H9 (cell line): ENCODE measurements around the gene FXYD1. TPM values are rescaled to one million over a fixed set of nuclear protein-coding genes. Genes with fewer than 3 reads are reported as not detected.

Experiments used
- DNase-seq: peaks from one replicate; pipeline ENCODE4 v3.0.0-alpha.2; 2017
- H2AFZ ChIP-seq: one replicate; pipeline ENCODE4 v1.6.1; 2013; ENCODE audit warnings: mild to moderate bottlenecking, low read length, control low read depth, moderate library complexity
- H2AK5ac ChIP-seq: 2 replicates; pipeline ENCODE4 v1.6.1; 2013; ENCODE audit warnings: low read length, control low read depth, mixed read lengths; ENCODE audit not compliant: insufficient read length
- H2BK120ac ChIP-seq: one replicate; pipeline ENCODE4 v1.6.1; 2013; ENCODE audit warnings: low read depth, mild to moderate bottlenecking, low read length, control low read depth, inconsistent platforms; ENCODE audit not compliant: poor library complexity, severe bottlenecking
- H2BK12ac ChIP-seq: 2 replicates; pipeline ENCODE4 v1.6.1; 2013; ENCODE audit warnings: low read length, control low read depth, mixed read lengths, low read depth; ENCODE audit not compliant: insufficient read length
- H2BK15ac ChIP-seq: 2 replicates; pipeline ENCODE4 v1.6.1; 2013; ENCODE audit warnings: low read depth, low read length, control low read depth
- H2BK20ac ChIP-seq: one replicate; pipeline ENCODE4 v1.6.1; 2013; ENCODE audit warnings: low read depth, mild to moderate bottlenecking, low read length, control low read depth, inconsistent platforms; ENCODE audit not compliant: poor library complexity, severe bottlenecking
- H2BK5ac ChIP-seq: 2 replicates; pipeline ENCODE4 v1.6.1; 2013; ENCODE audit warnings: low read length, control low read depth, mixed read lengths; ENCODE audit not compliant: insufficient read length
- H3K14ac ChIP-seq: 2 replicates; pipeline ENCODE4 v1.6.1; 2013; ENCODE audit warnings: low read length, control low read depth; ENCODE audit not compliant: insufficient read depth
- H3K18ac ChIP-seq: 2 replicates; pipeline ENCODE4 v1.6.1; 2013; ENCODE audit warnings: low read depth, mild to moderate bottlenecking, mixed read lengths, low read length, control low read depth; ENCODE audit not compliant: insufficient read length
- H3K23ac ChIP-seq: 2 replicates; pipeline ENCODE4 v1.6.1; 2013; ENCODE audit warnings: low read length, control low read depth, mixed read lengths, low read depth; ENCODE audit not compliant: insufficient read length
- H3K23me2 ChIP-seq: 2 replicates; pipeline ENCODE4 v1.6.1; 2013; ENCODE audit warnings: low read depth, mild to moderate bottlenecking, mixed read lengths, low read length, control low read depth; ENCODE audit not compliant: insufficient read length, poor library complexity, severe bottlenecking
- H3K27ac ChIP-seq: 2 replicates; pipeline ENCODE4 v1.5.1; 2013; ENCODE audit warnings: low read length, control low read depth, mixed read lengths, low read depth; ENCODE audit not compliant: insufficient read length
- H3K27me3 ChIP-seq: 2 replicates; pipeline ENCODE4 v1.6.1; 2013; ENCODE audit warnings: low read length, control low read depth, inconsistent platforms; ENCODE audit not compliant: insufficient read depth
- H3K4ac ChIP-seq: 2 replicates; pipeline ENCODE4 v1.6.1; 2013; ENCODE audit warnings: low read depth, mild to moderate bottlenecking, control low read depth, inconsistent platforms, low read length, moderate library complexity
- H3K4me1 ChIP-seq: 2 replicates; pipeline ENCODE4 v1.6.1; 2013; ENCODE audit warnings: low read length, control low read depth, inconsistent platforms; ENCODE audit not compliant: insufficient read depth
- H3K4me2 ChIP-seq: 2 replicates; pipeline ENCODE4 v1.6.1; 2013; ENCODE audit warnings: low read length, control low read depth, mixed read lengths; ENCODE audit not compliant: insufficient read length, insufficient read depth
- H3K56ac ChIP-seq: 2 replicates; pipeline ENCODE4 v1.6.1; 2013; ENCODE audit warnings: low read depth, mild to moderate bottlenecking, mixed read lengths, low read length, control low read depth; ENCODE audit not compliant: insufficient read length
- H3K79me1 ChIP-seq: 2 replicates; pipeline ENCODE4 v1.6.1; 2013; ENCODE audit warnings: low read depth, mild to moderate bottlenecking, moderate library complexity, low read length, control low read depth, inconsistent platforms; ENCODE audit not compliant: insufficient read depth, poor library complexity, severe bottlenecking
- H3K79me2 ChIP-seq: 2 replicates; pipeline ENCODE4 v1.6.1; 2013; ENCODE audit warnings: low read length, control low read depth, inconsistent platforms; ENCODE audit not compliant: insufficient read depth
- H3K9ac ChIP-seq: 2 replicates; pipeline ENCODE4 v1.6.1; 2013; ENCODE audit warnings: low read length, control low read depth, mixed read lengths; ENCODE audit not compliant: insufficient read length; ENCODE audit errors: extremely low read depth
- H3K9me3 ChIP-seq: one replicate; pipeline ENCODE4 v1.6.1; 2013; ENCODE audit warnings: low read depth, low read length, inconsistent platforms; ENCODE audit not compliant: control insufficient read depth
- H3T11ph ChIP-seq: one replicate; pipeline ENCODE4 v1.6.1; 2013; ENCODE audit warnings: mild to moderate bottlenecking, low read length, control low read depth, inconsistent platforms
- H4K20me1 ChIP-seq: one replicate; pipeline ENCODE4 v1.6.1; 2013; ENCODE audit not compliant: control insufficient read depth, insufficient read length, insufficient read depth
- H4K5ac ChIP-seq: 2 replicates; pipeline ENCODE4 v1.6.1; 2013; ENCODE audit warnings: low read depth, mild to moderate bottlenecking, mixed read lengths, low read length, control low read depth; ENCODE audit not compliant: insufficient read length
- H4K8ac ChIP-seq: replicated peaks from 2 replicates; pipeline ENCODE4 v1.6.1; 2013; ENCODE audit warnings: low read length, control low read depth, mixed read lengths, low read depth; ENCODE audit not compliant: insufficient read length
- H4K91ac ChIP-seq: 2 replicates; pipeline ENCODE4 v1.6.1; 2013; ENCODE audit warnings: low read depth, mild to moderate bottlenecking, moderate library complexity, mixed read lengths, low read length, control low read depth; ENCODE audit not compliant: insufficient read length
- H3K27ac Mint-ChIP-seq, 3 experiments: 2 replicates in 2 of 3; 3 replicates in 1 of 3; pipeline ENCODE4 v1.8.0; 2020 to 2021; ENCODE audit warnings: mixed read lengths in 3 of 3, mild to moderate bottlenecking in 1 of 3, moderate library complexity in 1 of 3
- H3K27me3 Mint-ChIP-seq: 2 replicates; pipeline ENCODE4 v1.8.0; 2021; ENCODE audit warnings: low read depth, mild to moderate bottlenecking, moderate library complexity, mixed read lengths
- H3K36me3 Mint-ChIP-seq, 3 experiments: 2 replicates in 2 of 3; 3 replicates in 1 of 3; pipeline ENCODE4 v1.8.0; 2020 to 2021; ENCODE audit warnings: low read depth in 3 of 3, mixed read lengths in 3 of 3; ENCODE audit not compliant: insufficient read depth in 1 of 3
- H3K4me1 Mint-ChIP-seq, 2 experiments: 2 replicates each; pipeline ENCODE4 v1.8.0; 2020; ENCODE audit warnings: mixed read lengths in 2 of 2
- H3K4me3 Mint-ChIP-seq, 2 experiments: 2 replicates in 1 of 2; 3 replicates in 1 of 2; pipeline ENCODE4 v1.8.0; 2020 to 2021; ENCODE audit warnings: mild to moderate bottlenecking in 2 of 2, mixed read lengths in 2 of 2, moderate library complexity in 1 of 2
- H3K9me3 Mint-ChIP-seq, 2 experiments: 2 replicates in 1 of 2; 3 replicates in 1 of 2; pipeline ENCODE4 v1.8.0; 2020; ENCODE audit warnings: mild to moderate bottlenecking in 2 of 2, mixed read lengths in 2 of 2, moderate library complexity in 1 of 2
- WGBS: extraction: QIAGEN DNeasy Blood & Tissue Kit; methylation state at CpG from one replicate; pipeline ENCODE4 v1.1.7; 2013; ENCODE audit warnings: missing lambda C conversion rate, low lambda C conversion rate, mixed read lengths; ENCODE audit not compliant: insufficient read length; ENCODE audit errors: extremely low coverage; 5-methylcytosine and 5-hydroxymethylcytosine counted together
- total RNA-seq: library from RNA; stranded (reverse); gene quantifications from 2 replicates; pipeline ENCODE4 v1.2.1, GENCODE V29; 2021
- TF ChIP-seq, protein P1 (sequence below): fragments of 200-600 bp; sonication (generic); conservative IDR thresholded peaks from 3 replicates; pipeline ENCODE4 v1.8.0; 2021; ENCODE audit warnings: antibody characterized with exemption, mild to moderate bottlenecking

Gene FXYD1
- total RNA-seq, 1 experiment from 2014 or later, result 7.7 TPM

DNA sequence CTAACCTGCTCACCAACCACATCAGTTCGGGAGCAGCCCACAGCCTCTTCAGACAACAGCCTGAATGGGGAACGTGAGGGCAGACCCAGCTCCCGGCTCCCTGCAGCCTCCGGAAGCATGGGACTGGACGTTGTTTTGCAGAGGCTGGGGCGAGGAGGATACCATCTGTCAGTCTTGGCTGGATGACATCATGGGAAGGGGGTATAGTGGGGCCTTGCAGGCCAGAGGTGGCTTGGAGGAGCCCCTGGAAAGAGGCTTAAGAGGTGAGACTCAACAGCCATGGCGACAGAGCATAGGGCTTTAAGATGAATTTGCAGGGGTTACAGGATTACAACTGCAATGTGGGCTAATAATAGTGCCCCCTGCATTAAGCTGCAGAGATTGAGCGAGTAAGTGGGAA, 21.5 kb upstream of the FXYD1 start:
- Histone ChIP-seq H2BK5ac (no peak overlapping the region), H2AFZ (no peak overlapping the region), H3K79me2 (no peaks in the 10 kb centered on the region), H3T11ph (no peak overlapping the region), H3K9ac (no peak overlapping the region), H3K56ac (no peak overlapping the region), H4K5ac (no peak overlapping the region), H3K4me1 (no peaks in the 10 kb centered on the region), H3K23me2 (no peaks in the 10 kb centered on the region), H4K8ac (no peak overlapping the region), H4K91ac (no peak overlapping the region), H4K20me1 (no peaks in the 10 kb centered on the region), H3K27ac (no peak overlapping the region), H2BK20ac (no peak overlapping the region), H3K4ac (no peak overlapping the region), H3K14ac (no peak overlapping the region), H3K18ac (no peak overlapping the region), H3K9me3 (no peaks in the 10 kb centered on the region), H2BK12ac (no peak overlapping the region), H3K23ac (no peak overlapping the region), H2BK15ac (no peak overlapping the region), H3K4me2 (no peak overlapping the region), H2BK120ac (no peak overlapping the region), H2AK5ac (no peak overlapping the region), H3K79me1 (no peaks in the 10 kb centered on the region), H3K27me3 (no peaks in the 10 kb centered on the region)
- TF ChIP-seq, protein P1, sequence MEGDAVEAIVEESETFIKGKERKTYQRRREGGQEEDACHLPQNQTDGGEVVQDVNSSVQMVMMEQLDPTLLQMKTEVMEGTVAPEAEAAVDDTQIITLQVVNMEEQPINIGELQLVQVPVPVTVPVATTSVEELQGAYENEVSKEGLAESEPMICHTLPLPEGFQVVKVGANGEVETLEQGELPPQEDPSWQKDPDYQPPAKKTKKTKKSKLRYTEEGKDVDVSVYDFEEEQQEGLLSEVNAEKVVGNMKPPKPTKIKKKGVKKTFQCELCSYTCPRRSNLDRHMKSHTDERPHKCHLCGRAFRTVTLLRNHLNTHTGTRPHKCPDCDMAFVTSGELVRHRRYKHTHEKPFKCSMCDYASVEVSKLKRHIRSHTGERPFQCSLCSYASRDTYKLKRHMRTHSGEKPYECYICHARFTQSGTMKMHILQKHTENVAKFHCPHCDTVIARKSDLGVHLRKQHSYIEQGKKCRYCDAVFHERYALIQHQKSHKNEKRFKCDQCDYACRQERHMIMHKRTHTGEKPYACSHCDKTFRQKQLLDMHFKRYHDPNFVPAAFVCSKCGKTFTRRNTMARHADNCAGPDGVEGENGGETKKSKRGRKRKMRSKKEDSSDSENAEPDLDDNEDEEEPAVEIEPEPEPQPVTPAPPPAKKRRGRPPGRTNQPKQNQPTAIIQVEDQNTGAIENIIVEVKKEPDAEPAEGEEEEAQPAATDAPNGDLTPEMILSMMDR, result no peak
- Mint-ChIP-seq H3K27ac (no peak overlapping the region), H3K27me3 (peaks cover 9% of the 10 kb centered on the region), H3K4me3 (no peak overlapping the region), H3K9me3 (no peaks in the 10 kb centered on the region), H3K36me3 (no peaks in the 10 kb centered on the region; a peak in 1 of 7 replicates), H3K4me1 (peaks cover 31 to 44% of the 10 kb centered on the region in 2 experiments)
- WGBS, result no CpG with 5 or more reads among the region's 8 CpGs
- no peak for DNase-seq
